Stimulated activated naive CD8-positive, alpha-beta T cell treated with anti-CD3 and anti-CD28 coated beads, Interleukin-15, Interleukin-2, amounts not matched to agents 100 ng/mL and 50 ng/mL, for 24 hours (primary cell): ENCODE data around the gene SCTR.

Source experiments
- H3K27ac Mint-ChIP-seq: one replicate; pipeline ENCODE4 v1.8.0; 2021; ENCODE audit warnings: mild to moderate bottlenecking, mixed read lengths
- H3K27me3 Mint-ChIP-seq: one replicate; pipeline ENCODE4 v1.8.0; 2021; ENCODE audit warnings: mixed read lengths
- H3K36me3 Mint-ChIP-seq: one replicate; pipeline ENCODE4 v1.8.0; 2021; ENCODE audit warnings: low read depth, mixed read lengths
- H3K4me1 Mint-ChIP-seq: one replicate; pipeline ENCODE4 v1.8.0; 2021; ENCODE audit warnings: low read depth, mixed read lengths
- H3K4me3 Mint-ChIP-seq: one replicate; pipeline ENCODE4 v1.8.0; 2021; ENCODE audit warnings: mild to moderate bottlenecking, mixed read lengths
- H3K9me3 Mint-ChIP-seq: one replicate; pipeline ENCODE4 v1.8.0; 2021; ENCODE audit warnings: mixed read lengths

The SCTR gene

DNA sequence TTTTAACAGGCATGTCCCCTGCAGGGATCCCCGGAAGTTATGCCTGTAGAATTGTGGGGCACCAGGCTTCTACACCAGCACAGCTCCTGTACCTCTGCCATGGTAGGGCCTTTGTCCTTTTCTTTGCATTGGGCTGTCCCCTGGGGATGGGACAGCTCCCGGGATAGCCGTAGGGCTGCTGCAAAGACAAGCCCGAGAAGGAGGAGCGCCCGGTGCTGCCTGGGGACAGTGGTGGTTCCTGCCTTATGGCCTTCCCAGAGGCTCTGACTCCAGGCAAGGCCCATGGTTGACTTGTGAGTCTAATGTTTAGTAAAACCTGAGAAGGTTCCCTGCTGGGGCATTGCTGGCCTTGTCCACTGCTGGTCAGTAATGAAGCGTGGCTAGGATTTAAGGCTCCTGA is 61.7 kb downstream of the SCTR start:
- peaks cover 2% of the 10 kb centered on the region for H3K27me3 Mint-ChIP-seq
- no peak overlapping the region for H3K4me3 Mint-ChIP-seq
- no peak overlapping the region for H3K27ac Mint-ChIP-seq

DNA sequence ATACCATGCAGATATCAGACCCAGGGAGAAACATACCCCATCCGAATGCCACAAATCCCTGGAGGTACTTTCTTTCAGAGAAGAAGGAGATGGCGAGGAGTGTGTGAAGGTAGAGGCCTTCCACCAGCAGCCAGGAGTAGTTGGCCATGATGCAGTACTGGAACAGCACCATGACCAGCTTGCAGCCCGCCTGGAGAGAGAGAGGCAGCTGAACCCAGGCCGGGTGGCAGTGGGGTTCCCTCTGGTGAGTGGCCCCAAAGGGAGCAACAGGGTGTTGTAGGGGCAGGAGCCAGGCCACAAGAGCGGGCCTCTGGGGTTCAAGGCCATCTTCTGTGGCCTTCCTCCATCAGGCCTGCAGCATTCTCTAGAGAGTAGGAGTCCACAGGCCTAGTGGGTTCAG is 62.5 kb downstream of the SCTR start:
- no peaks in the 10 kb centered on the region for H3K36me3 Mint-ChIP-seq
- no peak overlapping the region for H3K4me3 Mint-ChIP-seq
- H3K27ac Mint-ChIP-seq, result no peak overlapping the region
- peaks cover 2% of the 10 kb centered on the region for H3K27me3 Mint-ChIP-seq
- no peaks in the 10 kb centered on the region for H3K4me1 Mint-ChIP-seq
- no peaks in the 10 kb centered on the region for H3K9me3 Mint-ChIP-seq

More for the DNA sequence above, 61.7 kb downstream of the SCTR start:
- Mint-ChIP-seq H3K9me3 (no peaks in the 10 kb centered on the region), H3K36me3 (no peaks in the 10 kb centered on the region), H3K4me1 (no peaks in the 10 kb centered on the region)

DNA sequence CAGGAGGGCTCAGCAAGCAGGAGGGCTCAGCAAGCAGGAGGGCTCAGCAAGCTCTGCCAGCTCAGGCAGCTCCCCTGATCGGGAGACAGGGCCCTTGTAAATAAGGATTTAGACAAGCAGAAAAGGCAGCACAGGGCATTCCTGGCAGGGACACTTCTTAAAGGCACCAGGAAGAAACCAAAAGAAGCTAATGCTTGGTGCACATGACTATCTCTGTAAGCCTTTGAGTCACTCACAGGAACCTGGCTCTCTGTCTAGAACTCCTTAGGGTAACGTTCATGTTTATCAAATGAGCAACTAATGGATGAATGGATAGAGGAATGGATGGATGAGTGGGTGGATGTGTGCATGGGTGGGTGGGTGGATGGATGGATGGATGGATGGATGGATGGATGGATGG is 64.2 kb downstream of the SCTR start:
- Mint-ChIP-seq H3K4me3 (no peak overlapping the region), H3K27me3 (peaks cover 9% of the 10 kb centered on the region), H3K4me1 (no peaks in the 10 kb centered on the region), H3K9me3 (no peaks in the 10 kb centered on the region), H3K27ac (no peak overlapping the region), H3K36me3 (no peaks in the 10 kb centered on the region)

DNA sequence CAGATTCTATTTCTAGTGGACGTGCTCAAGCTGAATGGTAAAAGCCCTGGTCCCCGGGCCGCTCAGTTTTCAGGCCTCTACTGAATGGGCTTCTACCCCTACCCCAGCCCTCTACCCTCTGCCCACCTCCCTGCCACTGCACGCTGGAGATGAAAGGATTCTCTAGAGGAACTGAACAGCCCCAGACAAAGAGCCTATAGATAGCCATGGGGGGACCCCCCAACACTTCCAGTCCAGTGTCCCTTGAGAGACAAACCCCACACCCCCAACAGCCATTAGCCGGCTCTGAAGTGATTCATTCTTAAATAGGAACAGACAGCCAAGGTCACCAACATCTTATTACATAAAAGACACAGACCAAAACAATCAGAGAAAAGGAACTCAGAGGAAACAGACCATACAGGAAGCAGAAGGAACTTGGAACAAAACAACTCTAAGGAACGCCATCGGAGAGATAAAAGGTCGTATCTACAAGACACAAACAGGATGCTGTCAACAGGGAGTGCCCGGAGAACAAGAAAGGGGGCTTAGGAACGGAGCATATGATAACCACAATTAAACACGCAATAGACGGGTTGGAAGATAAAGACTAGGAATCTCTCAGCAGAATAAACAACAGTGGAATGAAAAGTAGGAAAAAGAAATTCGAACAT is 69.1 kb downstream of the SCTR start:
- H3K36me3 Mint-ChIP-seq, result no peaks in the 10 kb centered on the region
- H3K9me3 Mint-ChIP-seq, result no peaks in the 10 kb centered on the region
- H3K27me3 Mint-ChIP-seq, result peaks cover 10% of the 10 kb centered on the region
- H3K4me1 Mint-ChIP-seq, result no peaks in the 10 kb centered on the region
- H3K27ac Mint-ChIP-seq, result no peak overlapping the region
- no peak overlapping the region for H3K4me3 Mint-ChIP-seq

- no peaks in the 10 kb centered on the region for H3K4me1 Mint-ChIP-seq
- H3K9me3 Mint-ChIP-seq, result no peaks in the 10 kb centered on the region
- no peaks in the 10 kb centered on the region for H3K36me3 Mint-ChIP-seq
- H3K4me3 Mint-ChIP-seq, result no peak overlapping the region
- no peak overlapping the region for H3K27ac Mint-ChIP-seq
- peaks cover 15% of the 10 kb centered on the region for H3K27me3 Mint-ChIP-seq
These were observed 70.2 kb downstream of the SCTR start for GRCh38 chr2:119453972-119454593.

DNA sequence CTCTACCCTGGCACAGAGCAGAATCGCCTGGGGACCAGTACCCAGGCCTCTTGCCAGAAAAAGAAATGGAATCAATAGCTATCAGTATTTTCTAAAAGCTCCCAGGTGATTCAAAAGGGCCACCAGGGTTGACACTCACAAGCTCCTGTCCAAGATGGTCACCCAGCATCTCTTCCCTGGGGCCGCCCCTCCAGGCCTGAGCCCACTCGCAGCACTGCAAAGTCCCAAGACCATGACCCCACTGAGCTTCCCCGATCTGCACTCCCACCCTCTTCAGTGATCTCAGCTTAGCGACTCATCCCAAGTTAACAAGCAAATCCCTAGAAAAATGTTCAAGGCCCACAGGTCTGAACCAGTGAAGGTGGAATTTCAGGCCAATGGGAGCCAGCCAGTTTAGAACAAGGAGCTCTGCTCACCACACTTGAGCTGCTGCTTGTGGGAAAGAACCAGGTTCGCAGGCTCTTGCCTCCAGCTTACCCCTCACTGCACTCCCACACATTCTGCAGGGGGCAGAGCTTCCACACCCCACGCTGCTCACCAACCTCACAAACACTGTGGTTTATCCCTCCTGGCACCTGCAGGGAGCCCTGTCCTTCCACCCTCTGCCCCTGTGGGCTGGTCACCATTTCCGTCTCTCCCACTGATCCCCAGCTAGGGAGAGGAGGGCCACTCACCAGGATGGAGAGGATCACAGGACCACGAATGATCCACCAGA is 72.8 kb downstream of the SCTR start:
- Mint-ChIP-seq H3K4me1 (no peaks in the 10 kb centered on the region), H3K36me3 (no peaks in the 10 kb centered on the region), H3K9me3 (no peaks in the 10 kb centered on the region), H3K27me3 (peaks cover 25% of the 10 kb centered on the region), H3K4me3 (no peak overlapping the region), H3K27ac (no peak overlapping the region)

GRCh38 chr2:119449521-119449920 is 74.8 kb downstream of the SCTR start:
- Mint-ChIP-seq H3K9me3 (no peaks in the 10 kb centered on the region), H3K27ac (no peak overlapping the region), H3K27me3 (peaks cover 17% of the 10 kb centered on the region), H3K36me3 (no peaks in the 10 kb centered on the region), H3K4me3 (no peak overlapping the region), H3K4me1 (no peaks in the 10 kb centered on the region)

GRCh38 chr2:119448427-119449141 is 75.7 kb downstream of the SCTR start:
- H3K27me3 Mint-ChIP-seq, result peaks cover 17% of the 10 kb centered on the region
- H3K4me3 Mint-ChIP-seq, result no peak overlapping the region
- no peak overlapping the region for H3K27ac Mint-ChIP-seq

GRCh38 chr2:119446037-119446436 is 78.2 kb downstream of the SCTR start:
- Mint-ChIP-seq H3K27me3 (peaks cover 17% of the 10 kb centered on the region), H3K27ac (no peak overlapping the region), H3K4me3 (no peak overlapping the region), H3K4me1 (no peaks in the 10 kb centered on the region), H3K36me3 (no peaks in the 10 kb centered on the region), H3K9me3 (no peaks in the 10 kb centered on the region)

More at GRCh38 chr2:119448427-119449141, 75.7 kb downstream of the SCTR start:
- H3K4me1 Mint-ChIP-seq, result no peaks in the 10 kb centered on the region
- no peaks in the 10 kb centered on the region for H3K9me3 Mint-ChIP-seq
- H3K36me3 Mint-ChIP-seq, result no peaks in the 10 kb centered on the region

DNA sequence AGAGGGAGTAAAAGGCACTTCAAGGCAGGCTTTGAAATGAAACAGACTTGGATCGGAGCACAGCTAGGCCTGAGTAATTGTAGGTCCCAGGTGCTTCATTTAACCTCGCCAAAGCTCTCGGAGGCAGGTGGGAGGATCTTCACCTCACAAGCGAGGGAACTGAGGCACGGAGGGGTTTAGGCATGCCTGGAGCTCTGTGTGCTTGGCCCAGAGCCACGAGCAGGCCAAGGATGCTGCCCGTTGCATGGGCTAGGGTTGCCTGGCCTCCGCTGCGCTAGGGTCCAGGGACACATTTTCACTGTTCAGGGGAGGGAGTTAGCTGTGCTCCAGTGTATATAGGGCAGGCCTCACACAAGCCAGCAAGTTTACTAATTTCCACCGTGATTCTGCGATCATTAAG is 81.4 kb downstream of the SCTR start:
- Mint-ChIP-seq H3K27ac (no peak overlapping the region), H3K36me3 (no peaks in the 10 kb centered on the region), H3K9me3 (no peaks in the 10 kb centered on the region), H3K4me3 (no peak overlapping the region), H3K27me3 (peaks cover 6% of the 10 kb centered on the region), H3K4me1 (no peaks in the 10 kb centered on the region)

- H3K36me3 Mint-ChIP-seq, result no peaks in the 10 kb centered on the region
- no peak overlapping the region for H3K27ac Mint-ChIP-seq
- H3K27me3 Mint-ChIP-seq, result peaks cover 4% of the 10 kb centered on the region
- H3K4me3 Mint-ChIP-seq, result no peak overlapping the region
- no peaks in the 10 kb centered on the region for H3K9me3 Mint-ChIP-seq
- H3K4me1 Mint-ChIP-seq, result no peaks in the 10 kb centered on the region
These were observed 82.1 kb downstream of the SCTR start for GRCh38 chr2:119442226-119442619.

DNA sequence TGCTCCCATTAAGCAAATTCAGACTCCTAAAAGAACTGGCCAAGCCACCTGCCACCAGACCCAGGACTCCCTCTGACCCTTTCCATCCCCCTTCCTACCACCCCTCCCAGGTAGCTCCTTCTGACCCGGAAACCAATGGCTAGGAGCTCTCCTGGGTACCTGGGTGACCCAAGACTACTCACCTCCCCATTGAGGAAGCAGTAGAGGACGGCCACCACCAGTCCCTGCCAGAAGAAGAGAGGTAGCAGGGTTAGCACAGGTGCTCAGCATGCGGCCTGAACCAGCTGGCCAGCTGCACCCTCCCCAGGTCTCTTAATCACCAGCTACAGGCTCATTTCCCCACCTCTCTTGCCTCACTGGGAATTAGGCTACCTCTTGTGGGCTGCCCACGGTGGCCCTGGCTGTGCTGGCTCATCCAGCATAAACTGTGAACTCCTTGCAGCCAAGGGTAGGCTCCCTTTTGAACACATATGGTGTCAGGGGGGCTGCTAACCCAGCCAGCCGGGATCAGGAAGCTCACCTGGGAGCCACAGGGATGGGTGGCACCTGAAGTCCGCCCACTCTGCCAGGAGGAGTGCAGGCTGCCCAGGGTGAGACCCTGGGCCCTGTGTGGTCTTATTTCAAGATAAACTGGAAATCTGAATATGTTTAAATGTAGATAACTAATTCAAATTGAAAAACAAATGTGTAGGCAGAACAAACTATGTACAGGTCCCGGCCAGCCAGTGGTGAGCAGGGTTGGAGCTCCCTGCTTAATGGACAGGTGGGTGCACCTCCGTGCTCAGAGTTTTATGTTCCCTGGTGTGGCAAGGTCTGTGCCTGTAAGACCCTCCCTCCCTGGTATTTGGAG is 82.7 kb downstream of the SCTR start:
- no peaks in the 10 kb centered on the region for H3K4me1 Mint-ChIP-seq
- no peaks in the 10 kb centered on the region for H3K9me3 Mint-ChIP-seq
- no peak overlapping the region for H3K4me3 Mint-ChIP-seq
- H3K27ac Mint-ChIP-seq, result no peak overlapping the region
- H3K27me3 Mint-ChIP-seq, result no peaks in the 10 kb centered on the region
- H3K36me3 Mint-ChIP-seq, result no peaks in the 10 kb centered on the region

DNA sequence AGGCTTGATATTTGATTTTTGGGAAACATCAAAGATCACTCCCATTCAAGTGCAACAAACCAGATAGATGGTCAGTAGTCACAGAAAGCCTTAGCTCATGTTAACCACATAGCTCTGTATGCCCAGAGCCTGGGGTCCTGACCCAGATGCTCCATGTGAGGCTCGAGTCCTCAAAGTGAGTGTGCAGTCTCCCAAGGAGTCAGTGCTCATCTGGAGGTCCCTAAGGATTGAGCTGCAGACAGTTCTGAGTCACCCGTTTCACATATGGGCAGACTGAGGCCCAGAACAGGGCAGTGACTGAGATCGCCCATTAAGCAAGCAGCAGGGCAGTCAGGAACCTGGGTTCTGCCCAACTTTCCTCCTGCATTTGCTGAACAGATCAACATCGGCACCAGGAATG is 83.4 kb downstream of the SCTR start:
- H3K27me3 Mint-ChIP-seq, result no peaks in the 10 kb centered on the region
- H3K36me3 Mint-ChIP-seq, result no peaks in the 10 kb centered on the region
- H3K27ac Mint-ChIP-seq, result no peak overlapping the region
- H3K4me3 Mint-ChIP-seq, result no peak overlapping the region
- H3K9me3 Mint-ChIP-seq, result no peaks in the 10 kb centered on the region
- H3K4me1 Mint-ChIP-seq, result no peaks in the 10 kb centered on the region

DNA sequence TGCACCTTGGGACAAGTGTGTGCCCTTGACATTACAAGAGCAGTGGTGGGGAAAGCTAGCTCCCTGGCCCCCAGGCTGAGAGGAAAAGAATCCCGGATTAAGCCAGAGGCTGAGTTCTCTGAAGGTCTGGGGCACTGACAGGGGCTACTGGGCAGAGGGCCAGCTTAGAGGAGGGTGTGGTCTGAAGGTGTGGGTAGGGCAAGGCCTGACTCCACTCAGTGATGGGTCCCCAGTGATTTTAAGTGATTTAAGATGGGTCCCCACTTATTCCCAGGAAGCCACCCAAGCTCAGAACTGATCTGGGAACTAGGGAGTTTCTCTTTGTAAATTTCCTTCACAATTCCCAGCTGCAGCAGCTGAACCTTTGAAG is 83.8 kb downstream of the SCTR start:
- Mint-ChIP-seq H3K36me3 (no peaks in the 10 kb centered on the region), H3K4me3 (no peak overlapping the region), H3K9me3 (no peaks in the 10 kb centered on the region), H3K27ac (no peak overlapping the region), H3K4me1 (no peaks in the 10 kb centered on the region), H3K27me3 (no peaks in the 10 kb centered on the region)
